ENCODE results near the gene APOD.
"Not testable (repeated sequence)": the region's sequence is repeated elsewhere in the genome, so short reads cannot be mapped to it uniquely, and the experiment has no call there.

The APOD gene

GRCh38 chr3:195591220-195591619, 7.5 kb upstream of the APOD start:
- no peaks in the 10 kb centered on the region for H3K9me3 ChIP-seq
- H3K4me3 ChIP-seq (ENCODE audit: low read depth in 1 of 2, low read length in 1 of 2) = no peak overlapping the region
- peaks cover 12 to 14% of the 10 kb centered on the region in 2 experiments for H3K4me1 ChIP-seq (ENCODE audit: control insufficient read depth in 1 of 2, insufficient read depth in 1 of 2, low read depth in 1 of 2, low read length in 1 of 2)
- H3K36me3 ChIP-seq = no peaks in the 10 kb centered on the region
- no peak for TF ChIP-seq CTCF (IDR thresholded peaks at IDR 0.05)
- H3K27me3 ChIP-seq = peaks cover 57% of the 10 kb centered on the region
- no peak overlapping the region for H3K27ac ChIP-seq

DNA sequence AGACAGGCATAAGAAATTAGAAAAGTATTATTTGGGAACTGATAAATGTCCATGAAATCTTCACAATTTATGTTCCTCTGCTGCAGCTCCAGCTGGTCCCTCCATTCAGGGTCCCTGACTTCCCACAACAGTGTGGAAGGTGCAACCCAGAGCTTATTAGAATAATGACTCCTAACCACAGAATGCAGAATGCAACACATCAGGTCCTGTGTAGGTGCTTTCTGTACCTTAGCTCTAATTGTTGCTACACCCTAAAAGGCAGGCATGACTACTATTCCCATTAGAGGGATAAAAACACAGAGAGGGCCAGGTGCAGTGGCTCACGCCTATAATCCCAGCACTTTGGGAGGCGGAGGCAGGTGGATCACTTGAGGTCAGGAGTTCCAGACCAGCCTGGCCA, 6.6 kb upstream of the APOD start:
- not testable (repeated sequence) for H3K36me3 ChIP-seq; H3K4me3 ChIP-seq (ENCODE audit: low read depth in 1 of 2, low read length in 1 of 2); H3K9me3 ChIP-seq; H3K27ac ChIP-seq
- H3K27me3 ChIP-seq = peaks cover 65% of the 10 kb centered on the region
- H3K4me1 ChIP-seq (ENCODE audit: control insufficient read depth in 1 of 2, insufficient read depth in 1 of 2, low read depth in 1 of 2, low read length in 1 of 2) = peaks cover 12 to 14% of the 10 kb centered on the region in 2 experiments

DNA sequence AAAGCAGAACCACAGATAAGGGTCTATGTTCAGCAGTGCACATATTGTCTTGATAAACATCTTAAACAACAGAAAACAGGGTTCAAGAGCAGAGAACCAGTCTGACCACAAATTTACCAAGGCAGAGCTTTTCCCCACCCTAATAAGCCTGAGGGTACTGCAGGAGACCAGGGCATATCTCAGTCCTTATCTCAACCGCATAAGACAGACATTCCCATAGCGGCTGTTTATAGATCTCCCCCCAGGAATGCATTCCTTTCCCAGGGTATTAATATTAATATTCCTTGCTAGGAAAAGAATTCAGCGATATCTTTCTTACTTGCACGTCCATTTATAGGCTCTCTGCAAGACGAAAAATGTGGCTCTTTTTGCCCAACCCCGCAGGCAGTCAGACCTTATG, 6.1 kb upstream of the APOD start:
- H3K27ac ChIP-seq = not testable (repeated sequence)

GRCh38 chr3:195587824-195588223, 4.1 kb upstream of the APOD start:
- Histone ChIP-seq H3K4me3 (ENCODE audit: low read depth in 1 of 2, low read length in 1 of 2) (no peak overlapping the region), H3K27ac (no peak overlapping the region), H3K27me3 (peaks cover 84% of the 10 kb centered on the region), H3K36me3 (no peaks in the 10 kb centered on the region), H3K4me1 (ENCODE audit: control insufficient read depth in 1 of 2, insufficient read depth in 1 of 2, low read depth in 1 of 2, low read length in 1 of 2) (peaks cover 12 to 14% of the 10 kb centered on the region in 2 experiments), H3K9me3 (no peaks in the 10 kb centered on the region)
- TF ChIP-seq CTCF (IDR thresholded peaks at IDR 0.05) = no peak

More for the DNA sequence above, 6.1 kb upstream of the APOD start:
- not testable (repeated sequence) for H3K9me3 ChIP-seq; H3K4me3 ChIP-seq (ENCODE audit: low read depth in 1 of 2, low read length in 1 of 2); H3K36me3 ChIP-seq
- Histone ChIP-seq H3K27me3 (peaks cover 71% of the 10 kb centered on the region), H3K4me1 (ENCODE audit: control insufficient read depth in 1 of 2, insufficient read depth in 1 of 2, low read depth in 1 of 2, low read length in 1 of 2) (peaks cover 12 to 14% of the 10 kb centered on the region in 2 experiments)

GRCh38 chr3:195587406-195587805, 3.7 kb upstream of the APOD start:
- H3K4me3 ChIP-seq (ENCODE audit: low read depth in 1 of 2, low read length in 1 of 2) = no peak overlapping the region
- H3K4me1 ChIP-seq (ENCODE audit: control insufficient read depth in 1 of 2, insufficient read depth in 1 of 2, low read depth in 1 of 2, low read length in 1 of 2) = peaks cover 12 to 14% of the 10 kb centered on the region in 2 experiments
- peaks cover 81% of the 10 kb centered on the region for H3K27me3 ChIP-seq
- H3K9me3 ChIP-seq = no peaks in the 10 kb centered on the region
- no peak for TF ChIP-seq CTCF (IDR thresholded peaks at IDR 0.05)
- no peaks in the 10 kb centered on the region for H3K36me3 ChIP-seq
- H3K27ac ChIP-seq = no peak overlapping the region

DNA sequence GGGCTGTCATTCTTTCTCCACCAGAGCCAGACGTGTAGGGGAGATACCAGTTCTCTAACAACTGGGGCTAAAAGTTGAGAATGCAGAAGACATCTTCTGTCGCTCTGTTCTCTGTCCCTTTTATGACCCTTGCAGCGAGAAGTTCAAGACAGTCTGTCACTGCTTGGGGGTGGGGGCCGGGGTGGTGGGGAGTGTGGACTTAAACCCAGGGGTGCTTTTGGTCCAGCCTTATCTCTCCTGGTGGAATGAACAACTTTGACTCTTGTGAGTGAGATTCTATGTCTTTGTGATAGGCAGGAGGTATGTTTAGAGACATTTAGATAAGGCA, 767 bp upstream of the APOD start:
- H3K27me3 ChIP-seq = peaks cover 76% of the 10 kb centered on the region
- H3K9me3 ChIP-seq = no peaks in the 10 kb centered on the region
- TF ChIP-seq CTCF (IDR thresholded peaks at IDR 0.05) = no peak
- H3K4me1 ChIP-seq (ENCODE audit: control insufficient read depth in 1 of 2, insufficient read depth in 1 of 2, low read depth in 1 of 2, low read length in 1 of 2) = peaks cover 12 to 14% of the 10 kb centered on the region in 2 experiments
- no peak overlapping the region for H3K27ac ChIP-seq
- H3K36me3 ChIP-seq = no peaks in the 10 kb centered on the region
- no peak overlapping the region for H3K4me3 ChIP-seq (ENCODE audit: low read depth in 1 of 2, low read length in 1 of 2)

DNA sequence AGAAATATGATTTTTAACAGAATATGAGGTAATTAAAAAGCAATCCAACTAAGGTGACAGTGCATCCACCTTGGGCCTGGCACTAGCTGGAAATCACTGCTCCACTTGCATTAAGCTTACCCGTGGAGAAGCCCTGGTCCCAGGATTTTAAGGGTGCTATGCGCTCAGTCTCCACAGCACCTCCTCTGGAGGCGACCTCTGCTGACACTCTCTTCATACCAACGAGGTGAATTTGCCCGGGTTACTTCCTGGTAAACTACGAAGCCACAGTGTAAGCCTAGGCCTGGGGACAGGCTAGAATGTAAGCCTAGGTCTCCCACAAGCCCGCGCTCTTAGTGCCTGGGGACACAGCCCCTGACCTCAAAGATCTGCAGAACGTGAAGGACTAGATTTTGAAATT, 793 bp downstream of the APOD start:
- H3K27ac ChIP-seq = no peak overlapping the region
- peaks cover 76% of the 10 kb centered on the region for H3K27me3 ChIP-seq
- H3K4me1 ChIP-seq (ENCODE audit: control insufficient read depth in 1 of 2, insufficient read depth in 1 of 2, low read depth in 1 of 2, low read length in 1 of 2) = peaks cover 12 to 14% of the 10 kb centered on the region in 2 experiments
- H3K9me3 ChIP-seq = no peaks in the 10 kb centered on the region
- H3K4me3 ChIP-seq (ENCODE audit: low read depth in 1 of 2, low read length in 1 of 2) = no peak overlapping the region
- H3K36me3 ChIP-seq = no peaks in the 10 kb centered on the region
- TF ChIP-seq CTCF (IDR thresholded peaks at IDR 0.05) = no peak
